HG02938 (cell line): ENCODE measurements around the gene SLC38A3.
"Not testable (repeated sequence)": the region's sequence is repeated elsewhere in the genome, so short reads cannot be mapped to it uniquely, and the experiment has no call there.

Source experiments
- ATAC-seq: cut with Tn5 transposase; IDR thresholded peaks from one replicate; pipeline ENCODE4 v1.9.1; 2021; ENCODE audit warnings: mild to moderate bottlenecking, moderate library complexity; ENCODE audit not compliant: unreplicated experiment

The SLC38A3 gene

DNA sequence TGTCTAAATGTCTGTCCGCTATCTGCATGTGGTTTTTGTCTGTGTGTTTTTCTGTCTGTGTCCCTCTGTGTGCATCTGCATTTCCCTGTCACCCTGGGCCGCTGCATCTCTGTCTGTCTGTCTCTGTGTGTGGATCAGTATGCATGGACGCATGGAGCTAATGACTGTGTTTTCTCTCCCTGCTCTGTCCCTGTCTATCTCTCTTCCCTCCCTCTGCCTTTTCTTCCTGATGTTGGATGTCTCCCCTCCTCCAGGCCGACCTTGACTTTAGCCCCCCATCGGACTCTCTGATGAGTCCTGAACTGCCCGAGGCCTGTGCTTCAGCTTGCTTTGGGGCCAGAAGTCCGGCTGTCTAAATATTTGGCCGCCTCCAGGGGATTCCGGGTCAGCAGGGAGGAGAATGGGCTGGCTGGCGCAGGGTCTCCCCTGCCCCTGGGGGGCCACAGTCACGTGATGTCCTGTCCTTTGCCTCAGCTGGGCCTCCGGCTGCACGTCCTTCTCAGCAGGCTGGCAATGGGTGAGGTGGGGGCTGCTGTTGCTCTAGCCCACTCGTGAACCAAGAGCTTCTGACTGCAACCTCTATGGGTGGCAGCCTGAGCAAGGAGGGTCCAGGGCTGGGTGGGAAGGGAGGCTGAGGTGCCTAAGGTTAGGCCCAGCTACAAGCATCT is 3.7 kb downstream of the SLC38A3 start:
- no peak for ATAC-seq

DNA sequence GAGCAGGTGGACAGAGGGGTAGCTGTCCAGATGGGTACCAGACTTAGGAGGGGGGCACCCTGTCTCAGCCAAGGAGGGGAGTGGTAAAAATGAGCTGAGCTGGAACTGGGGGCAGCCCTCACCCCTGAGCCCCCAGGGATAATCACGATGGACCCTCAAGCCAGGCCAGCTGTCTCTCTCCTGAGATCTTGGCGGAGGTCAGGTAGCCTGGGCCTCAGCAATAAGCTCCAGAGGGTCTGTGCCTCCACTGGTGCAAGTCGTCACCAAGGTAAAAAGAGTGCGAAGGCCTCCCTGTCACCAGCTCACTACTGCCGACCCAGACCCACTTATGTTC is 5.1 kb downstream of the SLC38A3 start:
- ATAC-seq, result no peak

DNA sequence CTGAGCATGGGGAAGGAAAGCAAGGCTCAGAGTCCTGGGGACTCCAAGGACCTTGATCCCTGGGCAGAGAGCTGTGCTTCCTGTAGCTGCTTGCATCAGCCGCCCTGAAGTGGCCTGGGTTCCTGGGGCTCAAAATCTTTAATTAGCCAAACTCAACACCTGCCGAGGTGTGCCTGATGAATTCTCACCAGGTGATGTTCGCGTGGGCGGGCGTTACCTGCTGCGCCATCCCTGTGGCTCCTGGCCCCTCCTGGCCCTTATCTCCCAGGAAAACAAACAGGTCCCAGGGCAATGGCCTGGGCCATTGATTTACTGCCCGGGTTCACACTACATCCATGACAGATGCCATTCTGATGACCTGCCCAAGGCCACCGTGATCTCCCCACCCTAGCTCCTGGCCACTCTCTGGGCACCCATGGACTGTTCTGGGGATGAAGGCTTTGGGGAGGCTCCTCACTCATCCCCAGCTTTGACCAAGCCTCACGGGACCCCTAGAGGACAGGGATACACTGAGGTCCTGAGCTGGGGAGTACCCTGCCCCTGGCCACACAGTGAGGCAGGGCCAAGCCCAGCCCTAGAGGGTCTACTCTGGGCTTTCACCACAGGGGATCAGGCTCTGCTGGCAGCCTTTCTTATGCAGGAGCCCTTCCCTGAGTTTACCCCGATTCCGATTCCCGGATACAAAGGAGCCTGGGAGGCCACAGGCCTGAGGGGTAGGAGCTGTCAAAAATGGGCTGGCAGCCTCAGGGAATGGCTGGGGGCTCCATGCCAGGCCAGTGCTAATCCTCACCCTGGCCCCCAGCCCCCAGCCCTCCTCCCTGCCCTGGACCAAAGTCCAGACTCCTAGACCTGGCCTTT is 5.7 kb downstream of the SLC38A3 start:
- no peak for ATAC-seq

DNA sequence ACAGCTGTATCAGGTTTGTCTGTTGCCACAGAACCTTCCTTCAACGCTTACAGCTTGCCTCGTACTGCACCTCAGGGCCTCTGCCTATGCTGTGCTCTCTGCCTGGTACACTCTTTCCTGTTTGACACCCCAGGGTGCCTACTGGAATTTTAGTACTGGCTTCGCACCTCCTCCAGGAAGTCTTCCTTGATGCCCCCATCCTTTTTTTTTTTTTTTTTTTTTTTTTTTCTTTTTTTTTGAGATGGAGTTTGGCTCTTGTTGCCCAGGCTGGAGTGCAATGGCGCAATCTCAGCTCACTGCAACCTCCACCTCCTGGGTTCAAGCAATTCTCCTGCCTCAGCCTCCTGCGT is 6.3 kb downstream of the SLC38A3 start:
- ATAC-seq, result not testable (repeated sequence)

GRCh38 chr3:50211930-50212329 is 6.9 kb downstream of the SLC38A3 start:
- no peak for ATAC-seq

GRCh38 chr3:50212502-50212901 is 7.4 kb downstream of the SLC38A3 start:
- ATAC-seq, result no peak

DNA sequence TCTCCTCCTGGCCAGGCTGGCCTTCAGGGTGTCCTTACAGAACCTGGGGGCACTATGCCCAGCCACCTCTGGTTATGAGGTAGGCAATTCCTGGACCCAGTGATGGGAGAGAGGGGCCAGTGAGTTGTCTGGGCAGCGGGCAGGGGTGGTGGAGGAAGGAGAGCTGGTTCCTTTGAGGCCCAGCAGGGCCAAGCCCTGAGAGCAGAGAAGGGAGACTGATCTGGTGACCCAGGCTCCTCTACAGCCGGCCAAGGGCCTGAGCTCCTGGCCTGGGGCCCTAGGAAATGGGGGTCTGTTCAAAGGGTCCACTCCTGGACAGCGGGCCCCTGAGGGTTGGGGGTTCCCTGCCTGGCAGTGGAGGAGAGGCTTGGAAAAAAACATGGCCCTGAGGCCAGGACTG is 7.9 kb downstream of the SLC38A3 start:
- no peak for ATAC-seq

GRCh38 chr3:50213373-50213772 is 8.3 kb downstream of the SLC38A3 start:
- no peak for ATAC-seq

DNA sequence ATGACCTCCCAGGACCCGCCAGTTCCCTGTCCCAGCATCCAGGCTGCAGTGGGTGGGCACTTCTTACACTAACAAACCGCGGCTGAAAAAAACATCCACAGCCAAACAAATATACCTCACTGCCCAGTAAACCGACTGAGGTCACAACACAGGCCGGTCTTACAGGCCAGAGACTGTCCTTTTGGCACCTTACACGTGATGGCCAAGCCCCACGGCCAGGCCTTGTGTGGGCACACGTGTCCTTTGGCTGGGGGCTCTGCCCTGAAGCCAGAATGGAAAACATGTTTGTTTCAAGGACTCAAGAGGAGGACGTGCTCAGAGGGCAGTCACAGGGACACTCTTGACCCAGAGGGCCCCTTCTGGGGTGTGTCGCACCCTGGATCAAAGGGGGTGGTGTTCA is 9.8 kb downstream of the SLC38A3 start:
- no peak for ATAC-seq

- ATAC-seq, result no peak
Measured at GRCh38 chr3:50215529-50215928, 10.5 kb downstream of the SLC38A3 start.

DNA sequence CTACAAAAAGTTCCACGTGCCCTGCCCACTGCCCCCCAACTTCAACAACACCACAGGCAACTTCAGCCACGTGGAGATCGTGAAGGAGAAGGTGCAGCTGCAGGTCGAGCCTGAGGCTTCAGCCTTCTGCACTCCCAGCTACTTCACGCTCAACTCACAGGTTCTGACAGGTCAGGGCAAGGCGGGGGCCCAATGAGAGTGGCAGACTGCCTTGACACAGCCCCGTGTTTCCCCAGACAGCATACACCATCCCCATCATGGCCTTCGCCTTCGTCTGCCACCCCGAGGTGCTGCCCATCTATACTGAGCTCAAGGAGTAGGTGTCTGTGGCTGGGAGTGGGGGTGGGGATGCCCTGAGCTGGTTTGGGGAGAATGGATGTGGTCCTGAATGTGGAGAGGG is 12.6 kb downstream of the SLC38A3 start:
- no peak for ATAC-seq

DNA sequence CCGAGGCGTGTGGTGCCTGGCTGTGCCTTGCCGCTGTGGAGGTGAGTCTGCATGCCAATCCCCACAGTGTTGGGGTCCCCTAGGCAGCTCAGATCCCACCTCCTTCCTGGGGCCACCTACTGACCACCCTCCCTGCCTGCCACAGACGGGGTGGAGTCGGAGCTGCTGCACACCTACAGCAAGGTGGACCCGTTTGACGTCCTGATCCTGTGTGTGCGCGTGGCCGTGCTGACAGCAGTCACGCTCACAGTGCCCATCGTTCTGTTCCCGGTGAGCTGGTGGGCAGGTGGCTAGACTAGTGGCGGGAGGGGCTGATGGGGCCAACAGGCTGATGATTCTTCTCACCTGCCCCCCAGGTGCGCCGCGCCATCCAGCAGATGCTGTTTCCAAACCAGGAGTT is 13.4 kb downstream of the SLC38A3 start:
- no peak for ATAC-seq

GRCh38 chr3:50219285-50219684 is 14.2 kb downstream of the SLC38A3 start:
- ATAC-seq, result no peak

- no peak for ATAC-seq
Measured at GRCh38 chr3:50220109-50220508, 15.0 kb downstream of the SLC38A3 start.

- ATAC-seq, result no peak
Measured at GRCh38 chr3:50221051-50221410, 16.0 kb downstream of the SLC38A3 start.

GRCh38 chr3:50221411-50222168 is 16.5 kb downstream of the SLC38A3 start:
- ATAC-seq, result no peak

DNA sequence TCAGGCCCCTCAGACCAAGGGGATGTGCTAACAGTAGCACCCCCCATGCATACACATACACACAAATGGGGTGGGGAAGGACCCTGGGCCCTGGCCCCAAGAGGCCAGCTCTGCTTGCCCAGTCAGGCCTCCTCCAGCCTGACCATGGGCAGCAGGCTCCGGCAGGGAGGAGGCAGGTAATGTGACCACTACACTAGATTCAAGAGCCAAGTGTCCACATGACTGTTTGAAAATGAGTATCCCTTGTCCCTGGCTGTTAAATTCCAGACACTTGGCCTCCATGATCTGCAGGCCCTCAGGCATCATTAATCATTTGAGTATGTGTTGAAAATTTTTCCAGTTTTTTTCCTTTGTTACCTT is 17.1 kb downstream of the SLC38A3 start:
- ATAC-seq, result no peak

DNA sequence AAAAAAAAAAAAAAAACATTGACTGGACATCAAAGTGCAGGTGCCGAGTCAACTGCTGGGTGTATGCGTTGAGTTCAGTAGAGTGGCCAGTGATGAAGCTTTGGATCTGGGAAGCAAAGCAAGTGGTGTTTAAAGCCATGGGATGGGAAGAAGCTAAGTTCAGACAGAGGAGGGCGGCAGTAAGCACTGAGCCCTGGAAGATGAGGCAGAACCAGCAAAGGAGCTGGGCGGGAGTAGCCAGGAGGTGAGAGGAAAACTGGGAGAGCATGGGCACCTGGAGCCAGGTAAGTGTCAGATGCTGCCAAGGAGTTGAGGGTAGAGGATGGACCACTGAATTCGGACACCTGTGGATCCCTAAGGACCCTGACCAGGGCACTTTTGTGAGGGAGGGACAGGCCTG is 19.6 kb downstream of the SLC38A3 start:
- no peak for ATAC-seq

- peak; percentile 9 for ATAC-seq
Measured at GRCh38 chr3:50226888-50227389, 21.9 kb downstream of the SLC38A3 start.

DNA sequence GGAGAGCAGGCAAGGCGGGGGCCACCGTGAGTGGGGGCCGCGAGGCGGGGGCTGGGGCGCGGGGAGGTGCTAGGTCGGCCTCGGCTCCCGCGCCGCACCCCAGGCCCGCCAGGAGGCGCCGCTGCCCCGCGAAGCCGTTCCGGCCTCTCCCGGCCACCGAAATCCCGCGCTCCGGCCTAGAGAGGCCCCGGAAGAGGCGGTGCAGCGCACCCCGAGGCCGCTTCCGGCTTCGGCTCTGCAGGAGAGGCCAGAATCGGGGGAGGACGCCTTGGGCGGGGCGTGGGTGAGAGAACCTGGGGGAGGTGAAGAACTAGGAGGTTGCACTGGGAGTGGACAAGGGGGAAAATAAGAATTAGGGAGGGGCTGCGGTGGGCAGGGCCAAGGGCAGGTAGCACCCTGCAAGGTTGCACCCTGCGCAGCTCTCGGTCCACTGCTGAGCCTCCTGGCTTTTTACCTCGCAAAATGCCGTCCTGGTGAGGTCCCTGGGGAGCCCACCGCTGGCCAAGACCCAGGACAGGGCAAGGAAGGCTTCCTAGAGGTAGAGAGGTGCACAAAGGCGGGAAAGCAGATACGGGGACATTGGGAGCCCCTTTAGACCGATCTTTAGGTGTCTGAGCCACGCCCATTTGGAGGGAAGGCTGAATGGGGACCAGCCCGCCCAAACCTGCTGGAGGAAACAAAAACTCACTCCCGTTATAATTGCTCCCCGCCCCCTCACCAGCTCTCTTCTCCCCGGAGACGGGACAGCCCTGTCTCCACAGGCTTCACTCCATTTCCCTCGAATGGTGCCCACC is 22.5 kb downstream of the SLC38A3 start:
- ATAC-seq, result peak; percentile 72

DNA sequence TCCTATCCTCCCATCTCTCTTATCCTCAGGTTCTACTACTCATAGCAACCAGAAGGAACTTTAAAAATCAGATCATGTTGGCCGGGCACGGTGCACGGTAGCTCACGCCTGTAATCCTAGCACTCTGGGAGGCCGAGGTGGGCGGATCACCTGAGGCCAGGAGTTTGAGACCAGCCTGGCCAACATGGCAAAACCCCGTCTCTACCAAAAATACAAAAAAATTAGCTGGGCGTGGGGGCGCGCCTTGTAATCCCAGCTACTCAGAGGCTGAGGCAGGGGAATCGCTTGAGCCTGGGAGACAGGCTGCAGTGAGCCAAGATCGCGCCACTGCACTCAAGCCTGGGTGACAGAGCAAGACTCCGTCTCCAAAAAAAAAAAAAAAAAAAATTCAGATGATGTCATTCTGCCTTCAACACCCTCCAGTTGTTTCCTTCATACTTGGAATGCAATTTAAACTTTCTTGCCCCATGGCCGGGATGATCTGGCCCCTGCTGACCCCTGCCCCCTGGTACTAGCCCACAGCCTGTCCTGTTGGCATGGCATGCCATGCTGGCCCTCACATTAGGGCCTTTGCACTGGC is 23.2 kb downstream of the SLC38A3 start:
- ATAC-seq, result not testable (repeated sequence)
